ENCODE measurements around the gene ZFYVE16. TPM values are rescaled to one million over a fixed set of nuclear protein-coding genes. Genes with fewer than 3 reads are reported as not detected.
A peak's percentile ranks its signal among the peaks of the same experiment; 100 is the strongest.
"Not testable (repeated sequence)": the region's sequence is repeated elsewhere in the genome, so short reads cannot be mapped to it uniquely, and the experiment has no call there.

The ZFYVE16 gene
- total RNA-seq, 1 donor from 2014 or later: 30.5 TPM

DNA sequence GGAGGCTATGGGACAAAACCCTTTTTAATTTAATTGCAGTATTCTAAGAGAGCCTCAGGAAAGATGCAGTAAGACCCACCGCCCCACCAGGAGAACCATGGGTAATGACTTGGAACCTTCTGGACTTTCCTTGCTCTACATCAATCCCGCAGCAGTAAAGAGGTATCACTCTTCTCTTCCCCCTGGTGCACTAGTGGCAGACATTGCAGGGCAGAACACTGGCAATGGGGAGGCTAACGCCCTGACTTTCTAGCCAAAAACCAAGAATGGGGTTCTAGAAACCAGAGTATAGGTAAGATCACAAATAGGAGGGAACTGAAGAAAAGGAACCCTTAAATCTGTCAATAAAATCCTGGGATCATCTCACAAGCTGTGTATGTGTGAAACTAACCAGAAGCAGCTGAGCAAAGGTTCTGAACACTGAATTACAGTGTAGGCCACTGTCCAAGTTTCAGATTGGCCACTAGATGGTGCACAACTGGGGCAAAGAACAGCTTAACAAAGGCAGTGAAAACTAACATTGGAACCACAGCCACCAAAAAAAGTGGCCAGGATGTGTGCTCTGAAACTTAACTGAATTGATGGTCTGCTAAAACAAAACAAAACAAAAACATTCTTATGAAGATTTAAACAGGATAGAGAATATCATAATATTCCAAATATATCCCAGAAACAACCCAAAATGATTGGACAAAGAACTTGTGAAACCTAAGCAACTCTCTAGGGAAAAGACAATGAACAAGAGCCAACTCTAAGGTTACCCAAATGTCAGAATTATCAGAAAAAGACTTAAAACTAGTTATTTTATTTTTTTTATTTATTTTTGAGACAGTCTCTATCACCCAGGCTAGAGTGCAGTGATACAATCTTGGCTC, 73.4 kb downstream of the ZFYVE16 start:
- ATAC-seq: peak; percentile 73
- intact Hi-C loops (cut with micrococcal nuclease): loop anchor here (10.0 kb wide), 1 partner anchor 194 kb away; no protein-coding TSS in a partner anchor
- DNase-seq: no peak

DNA sequence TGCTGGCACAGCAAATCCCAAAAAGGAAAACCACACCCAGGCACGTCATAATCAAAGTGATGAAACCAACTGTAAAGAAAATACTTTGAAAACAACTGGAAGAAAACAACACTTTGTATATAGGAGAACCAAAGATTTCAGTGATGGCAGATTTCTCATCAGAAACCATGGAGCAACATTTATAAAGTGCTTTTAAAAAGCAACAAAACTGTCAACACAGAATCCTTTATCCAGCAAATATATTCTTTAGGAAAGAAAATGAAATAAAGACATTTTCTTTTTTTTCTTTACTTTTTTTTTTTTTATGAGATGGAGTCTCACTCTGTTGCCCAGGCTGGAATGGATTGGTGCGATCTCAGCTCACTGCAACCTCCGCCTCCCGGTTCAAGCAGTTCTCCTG, 74.7 kb downstream of the ZFYVE16 start:
- intact Hi-C loops (cut with micrococcal nuclease): loop anchor here (10.0 kb wide), 1 partner anchor 192 kb away; no protein-coding TSS in a partner anchor
- no peak for DNase-seq
- ATAC-seq: no peak

DNA sequence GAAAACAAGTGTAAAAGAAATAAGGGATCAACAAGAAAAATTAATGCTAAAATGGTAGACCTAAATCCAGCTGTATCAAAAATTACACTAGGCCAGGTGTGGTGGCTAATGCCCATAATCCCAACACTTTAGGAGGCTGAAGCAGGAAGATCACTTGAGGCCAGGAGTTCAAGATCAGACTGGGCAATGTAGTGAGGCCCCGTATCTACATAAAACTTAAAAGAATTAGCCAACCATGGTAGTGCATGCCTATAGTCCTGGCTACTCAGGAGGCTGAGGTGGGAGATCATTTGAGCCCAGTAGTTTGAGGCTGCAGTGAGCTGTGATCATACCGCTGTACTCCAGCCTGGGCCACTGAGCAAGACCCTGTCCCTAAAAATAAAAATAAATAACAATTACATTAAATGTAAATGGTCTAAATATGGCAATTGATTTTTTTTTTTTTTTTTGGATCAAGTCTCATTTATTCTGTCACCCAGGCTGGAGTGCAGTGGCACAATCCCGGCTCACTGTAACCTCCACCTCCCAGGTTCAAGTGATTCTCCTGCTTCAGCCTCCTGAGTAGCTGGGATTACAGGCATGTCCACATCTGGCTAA, 75.9 kb downstream of the ZFYVE16 start:
- DNase-seq: no peak
- ATAC-seq: no peak
- intact Hi-C loops (cut with micrococcal nuclease): loop anchor here (10.0 kb wide), 1 partner anchor 191 kb away; no protein-coding TSS in a partner anchor

DNA sequence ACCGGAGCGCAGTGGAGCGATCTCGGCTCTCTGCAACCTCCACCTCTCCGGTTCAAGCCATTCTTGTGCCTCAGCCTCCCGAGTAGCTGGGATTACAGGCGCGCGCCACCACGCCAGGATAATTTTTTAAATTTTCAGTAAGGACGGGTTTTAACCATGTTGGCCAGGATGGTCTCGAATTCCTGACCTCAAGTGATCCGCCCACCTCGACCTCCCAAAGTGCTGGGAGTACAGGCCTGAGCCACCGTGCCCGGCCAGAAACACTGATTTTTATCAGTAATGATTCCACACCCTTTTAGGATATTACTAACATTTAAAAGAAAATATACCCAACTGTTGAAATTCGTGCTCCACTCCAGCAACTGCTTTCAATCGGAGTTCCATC, 79.6 kb downstream of the ZFYVE16 start:
- intact Hi-C loops (cut with micrococcal nuclease): loop anchor here (10.0 kb wide), 1 partner anchor 187 kb away; no protein-coding TSS in a partner anchor
- DNase-seq (no peak), ATAC-seq (no peak)

DNA sequence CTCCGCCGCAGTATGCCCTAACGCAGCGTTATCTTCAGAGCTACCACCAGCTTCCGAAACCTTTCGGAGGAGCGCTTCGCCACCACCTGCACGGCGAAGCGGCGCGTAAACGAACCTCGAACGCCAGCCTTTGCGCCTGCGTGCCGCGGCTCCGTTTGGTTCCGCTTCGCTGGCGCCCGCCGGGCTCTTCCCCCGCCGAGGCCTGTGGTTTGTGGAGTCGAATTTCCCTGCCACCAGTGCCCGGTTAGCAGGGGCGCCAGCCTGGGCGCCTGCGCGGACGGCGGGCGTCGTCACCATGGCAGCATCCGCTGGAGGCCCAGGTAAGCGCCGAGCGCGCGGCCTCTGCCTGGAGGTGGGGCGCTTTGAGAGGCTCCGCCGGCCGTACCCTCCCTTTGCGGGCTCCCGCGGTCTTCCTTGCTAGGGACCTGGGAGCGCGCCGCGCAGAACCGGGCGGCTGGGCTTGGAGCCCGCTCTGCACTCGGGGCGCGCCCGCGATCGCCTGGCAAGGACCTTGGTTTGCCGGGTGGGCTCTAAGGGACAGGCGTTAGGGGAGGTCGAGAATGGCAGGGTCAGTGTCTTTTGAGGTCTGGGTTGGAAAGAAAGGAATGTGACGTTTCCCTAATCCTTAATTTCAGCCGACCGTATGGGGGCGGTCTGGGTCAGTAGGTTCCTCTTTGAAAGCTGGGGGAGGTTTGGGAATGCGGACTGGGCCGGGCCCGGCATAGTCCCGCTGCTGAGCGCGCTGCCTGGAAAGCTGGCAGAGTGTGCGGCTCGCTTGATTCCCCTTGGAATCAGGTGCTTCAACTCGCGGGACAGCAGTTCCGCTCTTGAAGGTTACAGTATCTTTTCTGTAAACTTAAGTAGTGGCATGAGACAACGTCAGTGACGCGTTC, 80.2 kb downstream of the ZFYVE16 start, which contains the start of gene FAM151B:
Gene FAM151B, plus strand, starts transcription at position 272 of the 893 bp plus-strand sequence. Its CDS starts 24 bp downstream, at position 296.
- intact Hi-C loops (cut with micrococcal nuclease): loop anchor here (10.0 kb wide), 1 partner anchor 187 kb away; no protein-coding TSS in a partner anchor
- DNase-seq (peak; percentile 90), ATAC-seq (peak; percentile 97)

DNA sequence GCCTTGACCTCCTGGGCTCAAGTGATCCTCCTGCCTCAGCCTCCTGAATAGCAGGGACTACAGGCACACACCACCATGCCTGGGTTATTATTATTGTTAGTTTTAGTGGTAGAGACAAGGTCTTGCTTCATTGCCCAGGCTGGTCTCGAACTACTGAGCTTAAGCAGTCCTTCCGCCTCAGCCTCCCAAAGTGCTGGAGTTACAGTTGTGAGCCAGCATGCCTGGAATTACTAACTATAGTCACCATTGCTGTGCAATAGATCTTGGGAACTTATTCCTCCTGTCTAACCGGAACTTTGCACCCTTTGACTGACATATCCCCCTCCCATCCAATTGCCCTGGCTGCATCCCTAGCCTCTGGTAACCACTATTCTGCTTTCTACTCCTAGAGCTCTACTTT, 83.4 kb downstream of the ZFYVE16 start:
- intact Hi-C loops (cut with micrococcal nuclease): no loop called here
- DNase-seq: no peak
- no peak for ATAC-seq

DNA sequence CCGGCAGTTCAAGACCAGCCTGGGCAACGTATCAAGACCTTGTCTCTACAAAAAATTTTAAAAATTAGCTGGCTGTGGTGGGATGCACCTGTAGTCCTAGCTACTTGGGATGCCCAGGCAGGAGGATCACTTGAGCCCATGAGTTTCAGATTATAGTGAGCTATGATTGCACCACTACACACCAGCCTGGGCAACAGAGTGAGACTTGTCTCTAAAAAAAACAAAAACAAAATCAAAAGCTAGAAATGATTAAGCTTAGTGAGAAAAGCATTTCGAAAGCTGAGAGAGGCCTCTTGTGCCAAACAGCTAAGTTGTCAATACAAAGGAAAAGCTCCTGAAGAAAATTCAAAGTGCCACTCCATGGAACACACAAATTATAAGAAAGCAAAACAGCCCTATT, 84.9 kb downstream of the ZFYVE16 start:
- ATAC-seq (no peak), DNase-seq (no peak)
- intact Hi-C loops (cut with micrococcal nuclease): no loop called here

DNA sequence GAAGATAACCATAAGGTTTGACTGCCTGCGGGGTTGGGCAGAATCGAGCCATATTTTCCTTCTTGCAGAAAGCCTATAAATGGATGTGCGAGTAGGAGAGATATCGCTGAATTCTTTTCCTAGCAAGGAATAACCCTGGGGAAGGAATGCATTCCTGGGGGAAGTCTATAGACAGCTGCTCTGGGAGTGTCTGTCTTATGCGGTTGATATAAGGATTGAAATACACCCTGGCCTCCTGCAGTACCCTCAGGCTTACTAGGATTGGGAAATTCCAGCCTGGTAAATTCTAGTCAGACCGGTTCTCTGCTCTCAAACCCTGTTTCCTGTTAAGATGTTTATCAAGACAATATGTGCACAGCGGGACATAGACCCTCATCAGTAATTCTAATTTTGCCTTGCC, 85.6 kb downstream of the ZFYVE16 start:
- ATAC-seq: not testable (repeated sequence)

DNA sequence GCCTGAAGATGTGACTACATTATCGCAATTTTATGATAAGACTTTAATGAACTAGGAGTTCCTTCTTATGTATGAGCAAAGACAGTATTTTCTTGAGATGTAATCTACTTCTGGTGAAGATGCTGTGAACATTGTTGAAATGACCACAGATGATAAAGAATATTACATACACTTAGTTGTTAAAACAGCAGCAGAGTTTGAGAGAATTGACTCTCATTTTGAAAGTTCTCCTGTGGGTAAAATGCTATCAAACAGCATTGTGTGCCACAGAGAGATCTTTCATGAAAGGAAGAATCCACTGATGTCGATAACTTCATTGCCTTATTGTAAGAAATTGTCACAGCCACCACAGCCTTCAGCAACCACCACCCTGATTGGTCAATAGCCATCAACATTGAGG, 88.0 kb downstream of the ZFYVE16 start:
- intact Hi-C loops (cut with micrococcal nuclease): no loop called here
- DNase-seq (no peak), ATAC-seq (no peak)

More for the DNA sequence above, 85.6 kb downstream of the ZFYVE16 start:
- DNase-seq; intact Hi-C loops (cut with micrococcal nuclease): not testable (repeated sequence)

DNA sequence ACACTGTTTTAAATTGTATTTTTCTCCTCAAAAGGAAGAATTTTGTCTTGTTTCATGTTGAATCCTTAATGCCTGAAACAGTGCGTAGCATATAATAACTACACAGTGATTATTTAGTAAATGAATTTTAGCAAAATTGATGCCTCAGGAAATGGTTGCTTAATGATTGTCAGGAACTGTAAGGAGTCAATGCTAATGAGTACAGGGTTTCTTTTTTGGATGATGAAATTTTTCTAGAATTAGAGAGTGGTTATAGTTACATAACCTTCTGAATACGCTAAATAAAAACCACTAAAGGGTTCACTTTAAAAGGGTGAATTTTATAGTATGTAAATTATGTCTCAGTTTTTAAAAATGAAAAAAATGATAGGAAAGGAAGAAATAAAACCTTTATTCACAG, 94.9 kb downstream of the ZFYVE16 start:
- DNase-seq: no peak
- intact Hi-C loops (cut with micrococcal nuclease): no loop called here
- ATAC-seq: no peak

DNA sequence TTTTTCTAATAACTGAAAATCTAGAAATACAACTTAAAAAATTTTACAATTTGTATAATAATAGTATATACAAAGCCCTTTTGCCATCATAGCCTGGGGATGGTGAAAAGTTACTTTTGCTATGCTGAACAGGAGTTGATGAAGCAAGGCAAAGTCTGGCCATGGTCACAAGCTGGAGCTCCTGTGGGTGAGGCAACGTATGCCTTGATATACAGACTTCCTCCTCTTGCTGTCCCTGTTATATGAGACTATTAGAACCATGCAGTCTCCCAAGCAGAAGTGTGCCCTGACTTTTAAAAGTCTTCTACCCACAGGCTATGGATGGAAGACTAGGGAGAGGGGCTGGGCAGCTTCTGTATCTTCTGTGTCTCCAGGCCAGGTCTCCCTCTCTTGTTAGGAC, 95.8 kb downstream of the ZFYVE16 start:
- ATAC-seq: no peak
- intact Hi-C loops (cut with micrococcal nuclease): no loop called here
- DNase-seq: no peak

DNA sequence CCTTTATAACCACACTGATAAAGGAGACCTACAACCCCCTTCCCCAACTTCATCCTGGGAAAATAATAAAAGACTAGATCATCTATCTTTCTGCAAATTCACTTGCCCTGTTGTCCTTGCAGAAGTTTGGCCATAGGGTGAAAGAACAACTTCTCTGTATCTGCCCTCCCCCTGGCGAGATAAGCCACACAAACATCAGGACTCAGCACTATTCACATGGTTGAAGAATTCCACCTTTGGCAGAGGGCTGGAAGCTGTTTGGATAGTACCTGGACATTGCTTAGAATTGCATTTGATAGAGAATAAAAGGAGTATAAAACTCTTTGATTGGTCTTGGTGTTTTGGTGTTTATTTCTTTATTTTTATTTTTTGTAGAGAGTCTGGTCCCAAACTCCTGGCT, 97.0 kb downstream of the ZFYVE16 start:
- no peak for ATAC-seq
- intact Hi-C loops (cut with micrococcal nuclease): no loop called here

DNA sequence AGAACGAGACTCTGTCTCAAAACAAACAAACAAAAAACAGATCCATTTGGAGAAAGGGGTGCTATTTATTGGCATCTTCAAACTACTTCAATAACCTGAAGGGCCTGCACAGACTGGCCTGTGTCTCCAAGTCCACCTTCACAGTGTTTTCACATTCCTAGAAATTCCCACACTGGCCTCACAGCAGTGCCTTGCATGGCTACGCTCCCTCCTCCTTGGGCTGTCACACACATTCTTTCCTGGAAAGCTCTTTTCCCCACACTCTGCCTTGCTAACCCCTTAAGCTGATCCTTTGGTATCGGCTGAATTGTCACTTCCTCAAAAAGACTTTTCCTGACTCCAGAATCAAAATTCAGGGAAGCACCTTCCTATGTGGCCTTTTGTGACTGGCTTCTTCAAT, 99.8 kb downstream of the ZFYVE16 start:
- no peak for ATAC-seq
- intact Hi-C loops (cut with micrococcal nuclease): no loop called here
- no peak for DNase-seq

More for the DNA sequence above, 97.0 kb downstream of the ZFYVE16 start:
- DNase-seq: no peak

DNA sequence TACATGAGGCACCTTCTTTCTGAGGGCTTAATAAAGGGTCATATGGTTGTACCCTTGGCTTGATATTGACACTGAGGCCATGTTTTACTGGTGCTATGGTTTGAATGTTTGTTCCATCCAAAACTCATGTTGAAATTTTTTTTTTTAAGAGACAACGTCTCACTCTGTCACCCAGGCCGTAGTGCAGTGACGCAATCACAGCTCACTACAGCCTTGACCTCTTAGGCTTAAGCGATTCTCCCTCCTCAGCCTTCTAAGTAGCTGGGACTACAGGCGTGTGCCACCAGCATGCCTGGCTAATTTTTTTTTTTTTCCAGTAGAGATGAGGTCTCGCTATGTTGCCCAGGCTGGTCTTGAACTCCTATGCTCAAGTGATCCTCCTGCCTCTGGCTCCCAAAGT, 101.0 kb downstream of the ZFYVE16 start:
- no peak for ATAC-seq
- DNase-seq: no peak
- intact Hi-C loops (cut with micrococcal nuclease): no loop called here

DNA sequence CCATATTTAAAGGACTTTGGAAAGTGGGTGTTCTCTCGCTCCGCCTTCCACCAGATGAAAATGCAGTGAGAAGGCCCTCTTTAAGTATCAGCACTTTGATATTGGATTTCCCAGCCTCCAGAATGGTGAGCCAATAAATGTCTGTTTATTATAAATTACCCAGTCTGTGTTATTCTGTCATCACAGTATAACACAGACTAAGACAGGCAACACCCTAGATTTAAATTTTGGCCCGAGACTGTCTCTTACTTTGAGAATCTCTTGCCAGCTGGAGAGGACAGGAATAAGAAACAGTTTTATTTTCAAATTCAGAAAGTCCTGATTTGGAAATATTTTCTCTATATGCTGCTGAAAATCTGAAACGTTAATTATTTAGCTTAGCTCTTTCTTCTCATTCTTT, 101.5 kb downstream of the ZFYVE16 start:
- ATAC-seq (no peak), DNase-seq (no peak)
- intact Hi-C loops (cut with micrococcal nuclease): no loop called here

DNA sequence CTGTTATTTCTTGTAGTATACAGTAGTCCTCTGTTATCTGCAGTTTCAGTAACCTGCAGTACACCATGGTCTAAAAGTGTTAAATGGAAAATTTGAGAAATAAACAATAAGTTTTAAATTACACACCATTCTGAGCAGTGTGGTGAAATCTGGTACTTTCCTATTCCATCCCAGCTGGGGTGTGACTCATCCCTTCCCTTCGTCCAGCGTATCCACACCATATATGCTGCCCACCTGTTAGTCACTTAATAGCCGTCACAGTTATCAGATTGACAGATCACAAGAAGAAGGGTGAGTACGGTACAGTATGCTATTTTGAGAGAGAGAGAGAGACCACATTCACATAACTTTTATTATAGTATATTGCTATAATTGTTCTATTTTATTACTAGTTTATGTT, 109.0 kb downstream of the ZFYVE16 start:
- no peak for ATAC-seq
- intact Hi-C loops (cut with micrococcal nuclease): no loop called here
- no peak for DNase-seq

Measured in left ventricle myocardium superior (tissue), 1 donor.